K562 (cell line): ENCODE results near the gene TRMT1. TPM values are rescaled to one million over a fixed set of nuclear protein-coding genes. Genes with fewer than 3 reads are reported as not detected.
A peak's percentile ranks its signal among the peaks of the same experiment; 100 is the strongest.

Experiments
- BRF2 ChIP-seq: IDR thresholded peaks from 3 replicates; pipeline ENCODE4 v1.6.1; 2011; ENCODE audit warnings: borderline replicate concordance, mild to moderate bottlenecking; ENCODE audit not compliant: insufficient read length, insufficient read depth
- CHD2 ChIP-seq: IDR thresholded peaks from 2 replicates; pipeline ENCODE4 v1.6.1; 2011; ENCODE audit warnings: low read depth, low read length
- EWSR1 ChIP-seq: fragments of 450-650 bp; IDR thresholded peaks from 2 replicates; pipeline ENCODE4 v1.6.1; 2018; ENCODE audit warnings: borderline replicate concordance, mild to moderate bottlenecking, low read depth, moderate library complexity; ENCODE audit not compliant: partially characterized antibody
- FIP1L1 ChIP-seq: fragments of 200-400 bp; formaldehyde crosslinking; IDR thresholded peaks from 2 replicates; pipeline ENCODE4 v1.6.1; 2018; ENCODE audit warnings: mild to moderate bottlenecking, low read depth, low read length; ENCODE audit not compliant: poor library complexity, severe bottlenecking
- FOXA3 ChIP-seq, 2 experiments: fragments of 450-650 bp in 1 of 2; sonication (generic) in 1 of 2; formaldehyde crosslinking; IDR thresholded peaks in 1 of 2; conservative IDR thresholded peaks in 1 of 2; 2 replicates each; pipeline versions ENCODE4 v1.4.0 to v1.8.0; 2020 to 2022; ENCODE audit warnings: mild to moderate bottlenecking in 2 of 2, missing genetic modification reagents in 1 of 2
- GATAD2B ChIP-seq: fragments of 450-650 bp; IDR thresholded peaks from 2 replicates; pipeline ENCODE4 v1.6.1; 2017; ENCODE audit warnings: mild to moderate bottlenecking, borderline replicate concordance
- HINFP ChIP-seq: fragments of 450-650 bp; conservative IDR thresholded peaks from 2 replicates; pipeline ENCODE4 v1.6.1; 2016; ENCODE audit warnings: missing genetic modification characterization, low read depth, mild to moderate bottlenecking, control low read depth, missing compliant biosample characterization
- ILK ChIP-seq: fragments of 450-650 bp; IDR thresholded peaks from 2 replicates; pipeline ENCODE4 v1.6.1; 2016; ENCODE audit warnings: missing genetic modification characterization, low read depth, mild to moderate bottlenecking, missing compliant biosample characterization, moderate library complexity, borderline replicate concordance
- NR2C1 ChIP-seq, 2 experiments: fragments of 450-650 bp; IDR thresholded peaks; 2 replicates each; pipeline ENCODE4 v1.6.1; 2017; ENCODE audit warnings: mild to moderate bottlenecking in 2 of 2, antibody characterized with exemption in 1 of 2, inconsistent platforms in 1 of 2, missing compliant biosample characterization in 1 of 2, missing genetic modification characterization in 1 of 2
- PCBP1 ChIP-seq: fragments of 200-400 bp; formaldehyde crosslinking; IDR thresholded peaks from 2 replicates; pipeline ENCODE4 v1.6.1; 2018; ENCODE audit warnings: mild to moderate bottlenecking, low read depth, low read length; ENCODE audit not compliant: poor library complexity, severe bottlenecking
- POLR3G ChIP-seq: IDR thresholded peaks from 2 replicates; pipeline ENCODE4 v1.6.1; 2011; ENCODE audit not compliant: insufficient read length, insufficient replicate concordance; ENCODE audit errors: extremely low read depth
- TAF15 ChIP-seq: fragments of 200-400 bp; formaldehyde crosslinking; IDR thresholded peaks from 2 replicates; pipeline ENCODE4 v1.6.1; 2017; ENCODE audit warnings: mild to moderate bottlenecking, low read depth, low read length, moderate library complexity
- TARDBP ChIP-seq: fragments of 450-650 bp; IDR thresholded peaks from 2 replicates; pipeline ENCODE4 v1.6.1; 2016
- YBX1 ChIP-seq: fragments of 450-650 bp; IDR thresholded peaks from 2 replicates; pipeline ENCODE4 v1.7.1; 2016; ENCODE audit warnings: mild to moderate bottlenecking
- ZFP1 ChIP-seq: fragments of 450-650 bp; formaldehyde crosslinking; IDR thresholded peaks from 2 replicates; pipeline ENCODE4 v1.4.0; 2020; ENCODE audit warnings: mild to moderate bottlenecking, mixed read lengths
- ZHX1 ChIP-seq: fragments of 150-350 bp; conservative IDR thresholded peaks from 2 replicates; pipeline ENCODE4 v1.6.1; 2014; ENCODE audit warnings: low read length
- ZNF143 ChIP-seq: sonication (generic); formaldehyde crosslinking; IDR thresholded peaks from 2 replicates; pipeline ENCODE4 v1.9.0; 2022; ENCODE audit warnings: mild to moderate bottlenecking, missing genetic modification reagents
- ZNF184 ChIP-seq: sonication (generic); formaldehyde crosslinking; IDR thresholded peaks from 2 replicates; pipeline ENCODE4 v1.5.0; 2020; ENCODE audit warnings: missing genetic modification reagents
- ZNF311 ChIP-seq: fragments of 250-450 bp; sonication (Bioruptor Pico); IDR thresholded peaks from 2 replicates; pipeline ENCODE4 v1.4.0; 2020; ENCODE audit warnings: mild to moderate bottlenecking, moderate library complexity
- ZNF444 ChIP-seq: fragments of 250-450 bp; sonication (Bioruptor Pico); IDR thresholded peaks from 2 replicates; pipeline ENCODE4 v1.4.0; 2020; ENCODE audit warnings: mild to moderate bottlenecking, moderate library complexity
- ZNF512 ChIP-seq: IDR thresholded peaks from 2 replicates; pipeline ENCODE4 v1.6.1; 2016; ENCODE audit warnings: missing genetic modification characterization, missing compliant biosample characterization
- ZNF696 ChIP-seq: fragments of 250-450 bp; sonication (Bioruptor Pico); conservative IDR thresholded peaks from 2 replicates; pipeline ENCODE4 v1.4.0; 2020; ENCODE audit warnings: mild to moderate bottlenecking, moderate library complexity
- ZNF766 ChIP-seq: fragments of 200-800 bp; sonication (Bioruptor generic); conservative IDR thresholded peaks from 2 replicates; pipeline ENCODE4 v1.6.1; 2016; ENCODE audit warnings: missing genetic modification characterization, missing compliant biosample characterization
- polyA plus RNA-seq, 8 experiments: library from polyadenylated mRNA; depleted of rRNA in 4 of 8; stranded (reverse) in 5 of 8; unstranded in 3 of 8; fragments of >200 nt; fragmentation: Nextera tagmentation in 2 of 8; fragmentation: Illumina TruSeq in 1 of 8; extraction: Ambion mirVana in 2 of 8; extraction: Trizol in 1 of 8; gene quantifications; 2 replicates each; pipeline versions ENCODE4 v1.2.1 to v1.2.3, GENCODE V29; 2011 to 2014; ENCODE audit warnings: inconsistent platforms in 1 of 8, missing spikeins in 1 of 8
- total RNA-seq, 7 experiments: library from RNA; depleted of rRNA in 6 of 7; stranded (reverse); fragments of >200 nt in 6 of 7; fragmentation: Illumina TruSeq in 2 of 7; extraction: Trizol in 2 of 7; gene quantifications; 2 replicates each; pipeline versions ENCODE4 v1.2.1 to v1.2.3, GENCODE V29; 2011 to 2021; ENCODE audit warnings: low replicate concordance in 1 of 7

Gene TRMT1
- total and polyA plus RNA-seq, 9 of the 15 experiments (the other 6 are each of a cell fraction or from before 2014, with no cell fraction given), result 5.8 to 158 (median 54.3) TPM

- TF ChIP-seq POLR3G (no peak), ILK (no peak), ZNF143 (no peak), FIP1L1 (no peak), EWSR1 (no peak), NR2C1 (IDR thresholded peaks at IDR 0.05) (no peak), NR2C1 (tag; IDR thresholded peaks at IDR 0.05) (no peak), FOXA3 (CRISPR knock-in tag; conservative IDR thresholded peaks at IDR 0.05 in 1 of 2, IDR thresholded peaks at IDR 0.05 in 1 of 2) (no peak), GATAD2B (no peak), ZNF311 (CRISPR knock-in tag) (no peak), TARDBP (no peak), ZNF444 (no peak), ZFP1 (no peak), TAF15 (no peak), ZNF696 (no peak), BRF2 (no peak), ZNF184 (CRISPR knock-in tag) (no peak), HINFP (tag) (no peak), ZNF512 (tag) (no peak), CHD2 (no peak), ZNF766 (peak; percentile 65), YBX1 (no peak), PCBP1 (no peak), ZHX1 (no peak)
Observed at GRCh38 chr19:13079542-13079986, 37.0 kb downstream of the TRMT1 start (continued).
